Loucy (cell line): Measurements from ENCODE around the gene MAP3K19.

Experiments
- CTCF ChIP-seq: fragments of 200-600 bp; sonication (generic); conservative IDR thresholded peaks from 2 replicates; pipeline ENCODE4 v1.5.1; 2014; ENCODE audit warnings: mild to moderate bottlenecking, antibody characterized with exemption, low read length
- EZH2phosphoT487 ChIP-seq: fragments of 200-600 bp; IDR thresholded peaks from 2 replicates; pipeline ENCODE4 v1.6.1; 2018; ENCODE audit warnings: antibody characterized with exemption, mild to moderate bottlenecking, moderate library complexity, borderline replicate concordance

- TF ChIP-seq CTCF (no peak), EZH2phosphoT487 (no peak)
Observed at GRCh38 chr2:134918526-134919340, 128.5 kb downstream of the MAP3K19 start, which contains the start of gene CCNT2.
